Sciatic nerve (tissue), 2 donors: Measurements from ENCODE around the gene ATP9A. TPM values are rescaled to one million over a fixed set of nuclear protein-coding genes. Genes with fewer than 3 reads are reported as not detected.
"Not testable (repeated sequence)": the region's sequence is repeated elsewhere in the genome, so short reads cannot be mapped to it uniquely, and the experiment has no call there.

ENCODE experiments used
- ATAC-seq: fragments of 200-7000 bp; cut with Tn5 transposase; one replicate; pipeline ENCODE4 v1.9.1; 2020; ENCODE audit warnings: mild to moderate bottlenecking, moderate library complexity
- DNase-seq: peaks from one replicate; pipeline ENCODE4 v3.0.0-alpha.2; 2020; ENCODE audit warnings: low spot score
- intact Hi-C: fragments of 100-400 bp; cut with DNase I; formaldehyde crosslinking; loops from one replicate; pipeline ENCODE4 v1.14.2; 2022
- total RNA-seq: library from RNA; stranded (reverse); fragmentation: NEBNext Ultra II Directional; extraction: Animal tissue kit (Norgen Biotek cat#: 25700); gene quantifications from one replicate; pipeline ENCODE4 v1.2.1, GENCODE V29; 2021
- donor health status: DM: no; HTN: no; CAD: no.
- donor health status: DM: no; HTN: no; CAD: no.

ATP9A gene
- total RNA-seq, 1 donor from 2014 or later: 42.8 TPM

DNA sequence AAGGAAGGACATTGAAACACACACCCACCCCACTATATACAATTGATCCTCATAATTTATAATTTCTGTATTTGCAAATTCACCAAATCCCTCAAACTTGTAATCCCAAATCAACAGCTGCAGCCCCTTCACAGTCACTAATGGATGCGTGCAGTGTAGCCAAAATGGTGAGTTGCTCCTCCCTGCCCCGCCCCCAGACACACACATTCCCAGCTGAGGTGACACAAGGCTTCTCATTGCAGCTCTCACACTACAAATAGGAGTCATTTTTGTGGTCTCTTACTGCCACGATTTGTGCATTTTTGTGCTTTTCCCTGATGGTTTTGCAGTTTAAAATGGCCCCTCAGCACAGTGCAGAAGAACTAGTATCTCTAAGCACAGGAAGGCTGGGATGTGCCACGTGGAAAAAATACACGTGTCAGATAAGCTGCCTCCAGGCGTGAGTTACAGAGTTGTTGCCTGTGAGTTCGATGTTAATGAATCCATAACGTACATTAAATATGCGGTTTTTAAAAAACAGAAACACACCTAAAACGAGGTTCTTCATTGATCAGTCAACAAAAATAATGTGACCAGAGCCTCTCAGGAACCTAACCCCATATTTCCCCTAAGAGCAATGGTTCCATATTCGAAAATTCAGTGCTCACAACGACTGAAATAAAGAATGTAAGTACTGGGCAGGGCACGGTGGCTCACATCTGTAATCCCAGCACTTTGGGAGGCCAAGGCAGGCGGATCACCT is 8.2 kb downstream of the ATP9A start:
- ATAC-seq: no peak
- DNase-seq: no peak
- intact Hi-C loops: no loop called here

DNA sequence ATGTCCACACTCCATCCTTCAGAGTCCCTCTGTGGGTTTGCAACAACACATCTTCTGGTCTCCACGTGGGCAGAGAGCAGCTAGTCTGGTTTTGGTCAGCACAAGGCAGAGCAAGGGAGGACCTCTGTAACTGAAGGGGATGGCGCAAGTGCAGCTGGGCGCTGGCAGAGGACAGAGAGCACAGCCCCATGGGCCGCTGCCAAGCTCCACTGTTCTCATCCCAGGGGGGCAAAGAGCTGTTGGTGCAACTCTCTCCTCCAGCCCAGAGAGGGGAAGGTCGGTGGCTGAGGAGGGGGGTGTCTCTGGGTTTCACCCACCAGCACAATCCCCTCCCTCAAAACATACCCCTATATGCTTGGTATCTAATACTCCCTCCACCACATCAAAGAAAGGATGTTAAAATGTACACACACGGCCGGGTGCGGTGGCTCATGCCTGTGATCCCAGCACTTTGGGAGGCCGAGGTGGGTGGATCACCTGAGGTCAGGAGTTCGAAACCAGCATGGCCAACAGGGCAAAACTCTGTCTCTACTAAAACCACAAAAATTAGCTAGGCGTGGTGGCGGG is 9.1 kb downstream of the ATP9A start:
- DNase-seq: no peak
- intact Hi-C loops: no loop called here
- ATAC-seq: peak; percentile 75

GRCh38 chr20:51757226-51757625 is 11.0 kb downstream of the ATP9A start:
- no peak for ATAC-seq
- intact Hi-C loops: no loop called here
- DNase-seq: no peak

DNA sequence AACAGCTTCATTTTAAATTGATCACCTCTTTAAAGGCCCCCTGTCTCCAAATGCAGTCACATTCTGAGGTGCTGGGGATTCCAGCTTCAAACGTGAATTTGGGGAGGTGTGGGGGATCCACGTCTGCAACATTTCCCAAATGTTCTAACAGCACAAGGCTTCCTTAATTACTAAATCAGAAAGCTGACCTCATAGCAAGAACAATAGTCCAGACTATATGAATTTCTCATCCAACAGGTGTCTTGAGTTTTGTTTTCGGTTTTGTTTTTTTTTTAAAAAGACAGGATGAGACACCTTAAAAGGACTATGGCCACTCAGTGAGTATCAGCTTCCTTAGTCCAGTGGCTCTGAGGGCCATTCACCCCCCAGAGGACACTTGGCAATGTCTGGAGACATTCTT is 11.5 kb downstream of the ATP9A start:
- DNase-seq (no peak), ATAC-seq (no peak)
- intact Hi-C loops: no loop called here

- ATAC-seq, intact Hi-C loops, DNase-seq: not testable (repeated sequence)
These were observed 15.0 kb downstream of the ATP9A start for GRCh38 chr20:51753220-51753619.

GRCh38 chr20:51752343-51752951 is 15.7 kb downstream of the ATP9A start:
- ATAC-seq: no peak
- intact Hi-C loops: no loop called here
- no peak for DNase-seq

DNA sequence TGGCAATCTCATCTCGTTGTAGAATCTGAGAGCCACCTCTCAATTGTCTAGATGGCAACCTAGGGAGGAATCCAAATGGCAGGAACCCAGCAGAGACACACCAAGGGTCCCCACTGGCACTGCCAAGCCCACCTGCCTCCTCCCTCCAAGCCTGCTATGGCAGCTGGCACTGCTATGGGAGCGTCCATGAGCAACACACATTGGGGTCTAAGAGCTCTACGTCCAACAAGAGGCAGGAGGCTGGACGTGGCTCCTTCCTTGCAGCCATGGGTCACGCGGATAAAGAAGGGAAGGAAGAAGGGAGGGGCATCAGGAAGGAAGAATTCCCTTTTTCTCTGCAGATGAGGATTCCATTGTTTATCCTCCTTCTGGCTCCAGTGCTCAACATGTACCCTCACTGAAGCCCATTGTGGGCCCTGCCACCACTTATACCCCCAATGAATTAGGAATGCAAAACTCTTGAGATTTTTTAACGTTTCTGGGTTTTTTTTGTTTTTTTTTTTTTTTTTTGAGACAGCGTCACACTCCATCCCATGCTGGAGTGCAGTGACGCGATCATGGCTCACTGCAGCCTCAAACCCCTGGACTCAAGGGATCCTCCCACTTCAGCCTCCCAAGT is 17.3 kb downstream of the ATP9A start:
- ATAC-seq: no peak

GRCh38 chr20:51750037-51750769 is 18.0 kb downstream of the ATP9A start:
- DNase-seq (peak; percentile 67), ATAC-seq (peak; percentile 89)

More for the DNA sequence above, 17.3 kb downstream of the ATP9A start:
- intact Hi-C loops: no loop called here
- no peak for DNase-seq

GRCh38 chr20:51749674-51750036 is 18.5 kb downstream of the ATP9A start:
- DNase-seq (no peak), ATAC-seq (peak; percentile 22)
- intact Hi-C loops: no loop called here

More at GRCh38 chr20:51750037-51750769, 18.0 kb downstream of the ATP9A start:
- intact Hi-C loops: no loop called here

- intact Hi-C loops: no loop called here
- ATAC-seq: no peak
- DNase-seq: no peak
These were observed 20.8 kb downstream of the ATP9A start for GRCh38 chr20:51747182-51747911.

DNA sequence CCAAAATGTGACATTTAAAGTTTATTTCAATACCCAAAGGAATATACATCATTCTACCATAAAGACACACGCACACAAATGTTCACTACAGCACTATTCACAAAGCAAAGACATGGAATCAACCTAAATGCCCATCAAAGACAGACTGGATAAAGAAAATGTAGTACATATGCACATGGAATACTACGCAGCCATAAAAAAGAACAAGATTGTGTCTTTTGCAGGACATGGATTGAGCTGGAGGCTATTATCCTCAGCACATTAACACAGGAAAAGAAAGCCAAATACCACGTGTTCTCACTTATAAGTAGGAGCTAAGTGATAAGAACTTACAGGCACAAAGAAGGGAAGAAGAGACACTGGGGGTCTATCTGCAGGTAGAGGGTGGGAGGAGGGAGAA is 22.4 kb downstream of the ATP9A start:
- no peak for DNase-seq
- intact Hi-C loops: no loop called here
- ATAC-seq: no peak

DNA sequence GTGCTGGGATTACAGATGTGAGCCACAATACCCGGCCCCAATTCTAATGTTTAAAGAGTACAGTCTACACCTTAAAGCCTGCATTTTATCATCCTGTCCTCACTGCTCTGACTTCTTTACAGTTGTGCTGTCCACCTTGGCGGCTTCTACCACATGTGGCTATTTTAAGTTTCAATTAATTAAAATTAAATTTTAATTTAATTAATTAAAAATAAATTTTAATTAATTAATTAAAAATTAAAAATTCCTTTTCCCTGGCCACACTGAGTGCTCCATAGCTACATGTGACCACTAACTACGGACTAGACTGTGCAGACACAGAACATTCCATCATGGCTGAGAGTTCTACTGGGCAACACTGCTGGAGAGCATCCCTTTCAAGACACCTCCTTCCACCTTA is 27.4 kb downstream of the ATP9A start:
- DNase-seq (no peak), ATAC-seq (no peak)
- intact Hi-C loops: no loop called here

- intact Hi-C loops, DNase-seq, ATAC-seq: not testable (repeated sequence)
These were observed 27.9 kb downstream of the ATP9A start for GRCh38 chr20:51740308-51740707.

DNA sequence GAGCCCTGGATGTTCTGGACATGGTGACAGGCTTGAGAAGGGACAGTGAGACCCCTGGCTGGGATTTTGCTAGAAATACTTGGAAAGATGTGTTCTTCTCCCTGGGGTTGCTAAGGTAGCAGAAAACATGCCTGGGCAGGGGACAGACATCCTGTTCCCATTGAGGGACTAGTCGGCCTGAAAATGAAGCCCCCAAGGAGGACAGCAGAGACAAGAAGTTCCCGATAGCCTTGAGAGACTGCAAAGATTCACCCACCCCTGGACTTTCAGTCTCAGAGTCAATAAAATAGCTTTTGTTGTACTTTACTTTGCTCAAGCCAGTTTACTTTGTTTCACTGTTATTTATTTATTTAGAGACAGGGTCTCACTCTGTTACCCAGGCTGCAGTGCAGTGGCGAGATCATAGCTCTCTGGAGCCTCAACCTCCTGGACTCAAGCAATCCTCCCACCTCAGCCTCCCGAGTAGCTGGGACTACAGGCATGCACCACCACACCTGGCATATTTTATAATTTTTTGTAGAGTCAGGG is 28.4 kb downstream of the ATP9A start:
- DNase-seq: no peak
- intact Hi-C loops: no loop called here
- no peak for ATAC-seq

DNA sequence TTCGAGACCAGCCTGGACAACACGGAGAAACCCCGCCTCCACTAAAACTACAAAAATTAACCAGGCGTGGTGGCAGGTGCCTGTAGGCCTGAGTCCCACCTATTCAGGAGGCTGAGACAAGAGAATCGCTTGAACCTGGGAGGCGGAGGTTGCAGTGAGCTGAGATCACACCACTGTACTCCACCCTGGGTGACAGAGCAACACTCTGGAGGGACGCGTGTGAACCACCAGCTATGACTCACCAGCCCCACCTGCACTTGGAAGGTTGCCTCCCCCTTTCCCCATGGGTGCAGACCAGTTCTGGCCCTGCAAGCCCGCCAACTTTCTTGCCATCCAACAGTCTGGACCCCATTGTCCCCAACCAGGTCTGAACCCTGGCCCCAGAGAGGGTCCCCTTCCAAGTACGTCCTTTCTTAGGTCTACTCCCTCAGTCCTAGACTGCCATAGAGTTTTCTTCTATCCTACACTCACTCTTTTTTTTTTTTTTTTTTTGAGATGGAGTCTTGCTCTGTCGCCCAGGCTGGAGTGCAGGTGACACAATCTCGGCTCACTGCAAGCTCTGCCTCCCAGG is 29.2 kb downstream of the ATP9A start:
- no peak for ATAC-seq
- intact Hi-C loops: no loop called here
- no peak for DNase-seq

GRCh38 chr20:51738261-51738660 is 29.9 kb downstream of the ATP9A start:
- ATAC-seq, DNase-seq, intact Hi-C loops: not testable (repeated sequence)

DNA sequence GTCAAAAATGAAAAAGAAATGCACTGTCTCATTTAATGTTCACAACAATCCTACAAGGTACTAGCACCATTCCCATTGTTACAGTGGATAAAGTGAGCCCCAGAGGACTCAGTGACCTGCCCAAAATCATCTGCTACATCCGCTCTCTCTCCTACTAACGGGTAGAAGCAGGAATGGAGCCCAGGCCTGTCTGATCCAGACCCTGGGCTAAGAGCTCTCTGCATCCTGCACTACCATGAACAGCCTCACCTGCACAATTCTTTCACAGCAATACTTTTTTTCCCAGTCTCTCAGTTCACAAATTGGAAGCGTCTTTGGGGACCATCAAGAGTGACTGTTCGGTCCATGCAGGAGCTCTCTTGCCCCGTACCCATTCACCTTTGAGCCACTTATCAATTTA is 31.2 kb downstream of the ATP9A start:
- ATAC-seq (no peak), DNase-seq (no peak)
- intact Hi-C loops: no loop called here
